HG02981 (cell line): ENCODE measurements around the gene PAGE2B.
"Not testable (repeated sequence)": the region's sequence is repeated elsewhere in the genome, so short reads cannot be mapped to it uniquely, and the experiment has no call there.

Experiments
- ATAC-seq: cut with Tn5 transposase; IDR thresholded peaks from one replicate; pipeline ENCODE4 v1.9.1; 2021; ENCODE audit warnings: mild to moderate bottlenecking, moderate library complexity; ENCODE audit not compliant: unreplicated experiment

The PAGE2B gene

GRCh38 chrX:55107911-55108310 lies 33.1 kb downstream of the PAGE2B start:
- no peak for ATAC-seq

GRCh38 chrX:55109306-55109705 lies 34.5 kb downstream of the PAGE2B start:
- no peak for ATAC-seq

- no peak for ATAC-seq
Measured at GRCh38 chrX:55111578-55112254, 36.9 kb downstream of the PAGE2B start.

GRCh38 chrX:55116589-55116988 lies 41.8 kb downstream of the PAGE2B start:
- ATAC-seq: not testable (repeated sequence)

- ATAC-seq: no peak
Measured at GRCh38 chrX:55118574-55118973, 43.7 kb downstream of the PAGE2B start.

- ATAC-seq: no peak
Measured at GRCh38 chrX:55119271-55119670, 44.4 kb downstream of the PAGE2B start.

- no peak for ATAC-seq
Measured at GRCh38 chrX:55119712-55120111, 44.9 kb downstream of the PAGE2B start.

- ATAC-seq: no peak
Measured at GRCh38 chrX:55120761-55121358, 46.0 kb downstream of the PAGE2B start.

GRCh38 chrX:55123900-55124299 lies 49.1 kb downstream of the PAGE2B start:
- no peak for ATAC-seq

- no peak for ATAC-seq
Measured at GRCh38 chrX:55127692-55128091, 52.9 kb downstream of the PAGE2B start.
